ENCODE measurements around the gene TRPT1.

- TF ChIP-seq CTCF (IDR thresholded peaks at IDR 0.05; ENCODE audit: low read length), result peak; percentile 25; the same call in 1 of the 2 replicates
- TF ChIP-seq EZH2 (IDR thresholded peaks at IDR 0.05; ENCODE audit: borderline replicate concordance, low read length), result no peak
These were observed 43.0 kb upstream of the TRPT1 start for GRCh38 chr11:64268893-64269539.
